COLO668 (cell line): ENCODE data around the gene UTF1.

Experiments used
- DNase-seq: peaks from one replicate; lab custom pipeline; 2025; ENCODE audit not compliant: unreplicated experiment; lab: John Stamatoyannopoulos, UW

UTF1 gene

GRCh38 chr10:133196221-133196915, 33.6 kb upstream of the UTF1 start:
- no peak for DNase-seq

- DNase-seq: no peak
Measured at GRCh38 chr10:133196936-133197758, 32.9 kb upstream of the UTF1 start.

GRCh38 chr10:133197786-133198185, 32.2 kb upstream of the UTF1 start:
- DNase-seq: no peak

GRCh38 chr10:133198206-133198605, 31.8 kb upstream of the UTF1 start:
- no peak for DNase-seq

GRCh38 chr10:133198621-133199487, 31.2 kb upstream of the UTF1 start:
- DNase-seq: no peak

GRCh38 chr10:133199488-133199885, 30.5 kb upstream of the UTF1 start:
- DNase-seq: no peak

GRCh38 chr10:133199992-133200611, 29.9 kb upstream of the UTF1 start:
- DNase-seq: no peak

GRCh38 chr10:133200621-133201031, 29.4 kb upstream of the UTF1 start:
- no peak for DNase-seq

- no peak for DNase-seq
Measured at GRCh38 chr10:133201151-133201947, 28.7 kb upstream of the UTF1 start.

- no peak for DNase-seq
Measured at GRCh38 chr10:133201948-133202725, 27.9 kb upstream of the UTF1 start.

GRCh38 chr10:133202778-133203651, 27.0 kb upstream of the UTF1 start:
- DNase-seq: no peak

GRCh38 chr10:133203652-133204195, 26.3 kb upstream of the UTF1 start:
- no peak for DNase-seq

- DNase-seq: no peak
Measured at GRCh38 chr10:133204226-133205015, 25.6 kb upstream of the UTF1 start.

GRCh38 chr10:133205146-133205545, 24.9 kb upstream of the UTF1 start:
- DNase-seq: no peak

GRCh38 chr10:133206356-133207040, 23.5 kb upstream of the UTF1 start:
- no peak for DNase-seq

- no peak for DNase-seq
Measured at GRCh38 chr10:133207041-133207600, 22.9 kb upstream of the UTF1 start.

GRCh38 chr10:133207627-133208026, 22.4 kb upstream of the UTF1 start:
- DNase-seq: no peak
